Tibial artery (tissue), 4 donors: Measurements from ENCODE around the gene SCAPER.

ENCODE experiments used
- DNase-seq, 2 donors: peaks; one replicate each; pipeline ENCODE4 v3.0.0-alpha.2; 2019
- H3K27ac ChIP-seq, 2 donors: fragments of 200-600 bp; sonication (generic) in 1 of 2; 1 replicate in 1 of 2; 2 replicates in 1 of 2; pipeline ENCODE4 v1.5.1; 2018 to 2019; ENCODE audit warnings: mild to moderate bottlenecking in 1 of 2
- H3K27me3 ChIP-seq, 2 donors: fragments of 200-600 bp; sonication (generic) in 1 of 2; one replicate each; pipeline versions ENCODE4 v1.5.1 to v1.6.0; 2016 to 2019
- H3K36me3 ChIP-seq, 3 donors: fragments of 200-600 bp; sonication (generic) in 2 of 3; one replicate each; pipeline ENCODE4 v1.5.1; 2016 to 2019; ENCODE audit warnings: mild to moderate bottlenecking in 2 of 3
- H3K4me1 ChIP-seq, 4 donors: fragments of 200-600 bp; sonication (generic) in 2 of 4; 1 replicate in 3 of 4; 2 replicates in 1 of 4; pipeline ENCODE4 v1.5.1; 2016 to 2019
- H3K4me3 ChIP-seq, 2 donors: fragments of 200-600 bp; sonication (generic) in 1 of 2; 1 replicate in 1 of 2; 2 replicates in 1 of 2; pipeline ENCODE4 v1.5.1; 2018 to 2019; ENCODE audit warnings: mild to moderate bottlenecking in 2 of 2
- H3K9me3 ChIP-seq, 3 donors: fragments of 200-600 bp; sonication (generic) in 1 of 3; one replicate each; pipeline ENCODE4 v1.5.1; 2016 to 2019
- intact Hi-C: fragments of 100-400 bp; cut with DNase I; formaldehyde crosslinking; loops from one replicate; pipeline ENCODE4 v1.15.0; 2023; ENCODE audit warnings: low total_unique reads
- TF ChIP-seq, protein P1 (sequence below), 2 experiments: fragments of 200-600 bp in 1 of 2; fragments of 450-650 bp in 1 of 2; IDR thresholded peaks; one replicate each; pipeline ENCODE4 v1.5.1; 2017 to 2019; ENCODE audit warnings: antibody characterized with exemption in 2 of 2, mild to moderate bottlenecking in 1 of 2, moderate library complexity in 1 of 2

Gene SCAPER

DNA sequence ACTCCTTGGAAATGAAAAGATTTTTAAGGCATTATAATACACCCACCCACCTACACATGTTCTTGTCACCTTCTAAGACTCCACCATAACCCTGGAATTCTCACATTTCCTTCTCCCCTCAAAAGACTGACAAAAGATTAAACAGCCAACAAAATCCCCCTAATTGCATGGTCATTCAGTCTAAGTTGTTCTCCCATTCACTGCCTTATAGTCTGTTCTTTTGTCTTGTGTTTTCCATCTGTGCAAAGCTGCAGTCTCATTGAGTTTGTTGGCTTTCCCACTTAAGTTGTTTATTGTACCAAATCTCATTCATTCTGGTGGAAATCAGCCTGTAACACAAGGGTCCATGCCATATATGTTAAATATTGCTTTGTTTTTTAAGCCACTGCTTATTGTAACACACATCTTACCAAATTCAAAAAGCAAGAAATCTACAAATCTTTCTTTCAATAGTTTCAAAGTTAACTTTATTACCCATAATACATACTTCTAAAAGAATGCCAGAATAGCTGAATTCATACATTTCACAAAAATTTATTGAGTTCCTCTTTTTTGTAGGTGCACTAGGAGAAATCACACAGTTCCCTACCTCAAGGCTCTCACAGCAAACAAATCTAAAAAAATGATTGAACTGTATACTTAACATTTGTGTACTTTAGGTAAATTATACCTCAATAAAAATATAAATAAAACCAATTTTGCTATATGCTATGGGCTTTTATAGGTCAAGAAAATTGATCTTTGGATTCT lies 24.0 kb upstream of the SCAPER start:
- peaks cover 0 to 19% (median 8%) of the 10 kb centered on the region in 4 donors for H3K4me1 ChIP-seq
- intact Hi-C loops: no loop called here
- H3K4me3 ChIP-seq: no peak overlapping the region
- H3K27me3 ChIP-seq: no peaks in the 10 kb centered on the region
- H3K36me3 ChIP-seq: no peaks in the 10 kb centered on the region
- TF ChIP-seq, protein P1, sequence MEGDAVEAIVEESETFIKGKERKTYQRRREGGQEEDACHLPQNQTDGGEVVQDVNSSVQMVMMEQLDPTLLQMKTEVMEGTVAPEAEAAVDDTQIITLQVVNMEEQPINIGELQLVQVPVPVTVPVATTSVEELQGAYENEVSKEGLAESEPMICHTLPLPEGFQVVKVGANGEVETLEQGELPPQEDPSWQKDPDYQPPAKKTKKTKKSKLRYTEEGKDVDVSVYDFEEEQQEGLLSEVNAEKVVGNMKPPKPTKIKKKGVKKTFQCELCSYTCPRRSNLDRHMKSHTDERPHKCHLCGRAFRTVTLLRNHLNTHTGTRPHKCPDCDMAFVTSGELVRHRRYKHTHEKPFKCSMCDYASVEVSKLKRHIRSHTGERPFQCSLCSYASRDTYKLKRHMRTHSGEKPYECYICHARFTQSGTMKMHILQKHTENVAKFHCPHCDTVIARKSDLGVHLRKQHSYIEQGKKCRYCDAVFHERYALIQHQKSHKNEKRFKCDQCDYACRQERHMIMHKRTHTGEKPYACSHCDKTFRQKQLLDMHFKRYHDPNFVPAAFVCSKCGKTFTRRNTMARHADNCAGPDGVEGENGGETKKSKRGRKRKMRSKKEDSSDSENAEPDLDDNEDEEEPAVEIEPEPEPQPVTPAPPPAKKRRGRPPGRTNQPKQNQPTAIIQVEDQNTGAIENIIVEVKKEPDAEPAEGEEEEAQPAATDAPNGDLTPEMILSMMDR (IDR thresholded peaks at IDR 0.05): no peak
- H3K27ac ChIP-seq: no peak overlapping the region
- H3K9me3 ChIP-seq: no peaks in the 10 kb centered on the region
- DNase-seq: no peak

DNA sequence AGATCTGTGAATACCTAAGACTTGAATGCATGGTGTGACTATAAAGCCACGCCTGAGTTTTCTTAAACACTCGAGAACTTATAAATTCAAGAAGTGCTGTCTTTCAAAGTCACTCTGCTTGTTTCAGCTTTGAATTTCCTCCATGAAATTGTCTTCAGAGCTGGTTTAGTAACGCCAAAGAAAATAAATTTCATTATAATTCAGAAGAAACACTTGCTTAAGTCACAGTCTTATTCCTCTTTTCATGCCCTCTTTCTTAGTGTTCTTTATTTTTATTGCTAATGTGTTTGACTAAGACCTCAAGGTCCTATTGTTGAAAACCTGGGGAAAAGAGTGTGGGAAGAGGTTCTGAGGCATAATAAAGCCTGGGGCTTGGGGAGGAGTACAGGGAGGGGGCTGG lies 23.1 kb upstream of the SCAPER start:
- H3K27me3 ChIP-seq: no peaks in the 10 kb centered on the region
- intact Hi-C loops: no loop called here
- no peaks in the 10 kb centered on the region for H3K9me3 ChIP-seq
- TF ChIP-seq, protein P1 (IDR thresholded peaks at IDR 0.05): no peak
- no peak for DNase-seq
- no peak overlapping the region for H3K4me3 ChIP-seq
- peaks cover 0 to 18% (median 8%) of the 10 kb centered on the region in 4 donors for H3K4me1 ChIP-seq
- H3K36me3 ChIP-seq: no peaks in the 10 kb centered on the region
- no peak overlapping the region for H3K27ac ChIP-seq

DNA sequence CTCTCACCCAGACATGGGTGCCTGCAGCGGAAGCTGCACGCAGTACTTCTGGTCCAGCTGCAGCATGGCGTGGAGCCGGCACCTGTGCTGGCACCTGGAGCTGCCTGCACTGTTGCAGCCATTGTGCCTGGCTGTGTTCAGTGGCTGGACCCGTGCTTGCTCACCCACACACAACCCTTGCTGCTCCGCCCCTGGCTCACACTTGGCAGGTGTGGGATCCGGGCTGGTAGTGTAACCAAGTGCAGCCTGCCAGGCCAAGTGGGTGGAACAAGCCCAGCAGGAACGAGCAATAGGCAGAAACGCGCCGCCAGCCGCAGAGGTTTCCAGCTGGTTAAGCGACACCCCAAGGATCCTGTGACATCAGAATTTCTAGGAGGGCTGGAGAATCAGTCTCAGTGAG lies 11.2 kb upstream of the SCAPER start:
- H3K27ac ChIP-seq: no peak overlapping the region
- H3K4me3 ChIP-seq: no peak overlapping the region
- TF ChIP-seq, protein P1 (IDR thresholded peaks at IDR 0.05): no peak
- H3K9me3 ChIP-seq: no peaks in the 10 kb centered on the region
- DNase-seq: no peak
- intact Hi-C loops: no loop called here
- H3K27me3 ChIP-seq: peaks cover 0 to 2% of the 10 kb centered on the region in 2 donors
- no peaks in the 10 kb centered on the region for H3K36me3 ChIP-seq
- no peaks in the 10 kb centered on the region for H3K4me1 ChIP-seq

GRCh38 chr15:76913737-76914136 lies 8.6 kb upstream of the SCAPER start:
- H3K9me3 ChIP-seq: no peaks in the 10 kb centered on the region

DNA sequence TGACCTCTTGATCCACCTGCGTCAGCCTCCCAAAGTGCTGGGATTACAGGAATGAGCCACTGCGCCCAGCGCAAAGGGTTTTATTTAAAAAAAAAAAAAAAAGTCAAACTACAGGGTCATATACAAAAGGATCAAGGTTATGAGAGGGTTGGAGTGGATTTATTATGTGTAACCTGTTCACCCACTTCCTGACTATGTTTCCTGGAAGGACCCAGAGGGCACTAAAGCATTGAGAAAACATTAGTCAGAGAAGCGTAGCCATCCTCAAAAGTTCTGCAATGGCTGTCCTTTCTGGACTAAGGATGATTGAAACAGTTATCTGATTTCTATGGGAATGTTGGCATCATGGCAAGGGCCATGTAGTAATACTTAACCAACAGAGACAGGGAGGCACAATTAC lies 7.3 kb upstream of the SCAPER start:
- Histone ChIP-seq H3K4me3 (no peak overlapping the region), H3K27me3 (peaks cover 0 to 2% of the 10 kb centered on the region in 2 donors), H3K4me1 (no peaks in the 10 kb centered on the region), H3K9me3 (no peaks in the 10 kb centered on the region), H3K36me3 (no peaks in the 10 kb centered on the region), H3K27ac (no peak overlapping the region)
- intact Hi-C loops: no loop called here
- DNase-seq: no peak
- TF ChIP-seq, protein P1 (IDR thresholded peaks at IDR 0.05): no peak

More at GRCh38 chr15:76913737-76914136, 8.6 kb upstream of the SCAPER start:
- no peak for DNase-seq
- Histone ChIP-seq H3K27ac (no peak overlapping the region), H3K27me3 (peaks cover 0 to 2% of the 10 kb centered on the region in 2 donors), H3K4me3 (no peak overlapping the region), H3K36me3 (no peaks in the 10 kb centered on the region), H3K4me1 (no peaks in the 10 kb centered on the region)
- TF ChIP-seq, protein P1 (IDR thresholded peaks at IDR 0.05): no peak
- intact Hi-C loops: no loop called here
